ENCODE data around the gene ALMS1. TPM values are rescaled to one million over a fixed set of nuclear protein-coding genes. Genes with fewer than 3 reads are reported as not detected.
"Not testable (repeated sequence)": the region's sequence is repeated elsewhere in the genome, so short reads cannot be mapped to it uniquely, and the experiment has no call there.

The ALMS1 gene
- total RNA-seq, 6 experiments from 2014 or later = 7.3 to 9.8 (median 8.9) TPM

DNA sequence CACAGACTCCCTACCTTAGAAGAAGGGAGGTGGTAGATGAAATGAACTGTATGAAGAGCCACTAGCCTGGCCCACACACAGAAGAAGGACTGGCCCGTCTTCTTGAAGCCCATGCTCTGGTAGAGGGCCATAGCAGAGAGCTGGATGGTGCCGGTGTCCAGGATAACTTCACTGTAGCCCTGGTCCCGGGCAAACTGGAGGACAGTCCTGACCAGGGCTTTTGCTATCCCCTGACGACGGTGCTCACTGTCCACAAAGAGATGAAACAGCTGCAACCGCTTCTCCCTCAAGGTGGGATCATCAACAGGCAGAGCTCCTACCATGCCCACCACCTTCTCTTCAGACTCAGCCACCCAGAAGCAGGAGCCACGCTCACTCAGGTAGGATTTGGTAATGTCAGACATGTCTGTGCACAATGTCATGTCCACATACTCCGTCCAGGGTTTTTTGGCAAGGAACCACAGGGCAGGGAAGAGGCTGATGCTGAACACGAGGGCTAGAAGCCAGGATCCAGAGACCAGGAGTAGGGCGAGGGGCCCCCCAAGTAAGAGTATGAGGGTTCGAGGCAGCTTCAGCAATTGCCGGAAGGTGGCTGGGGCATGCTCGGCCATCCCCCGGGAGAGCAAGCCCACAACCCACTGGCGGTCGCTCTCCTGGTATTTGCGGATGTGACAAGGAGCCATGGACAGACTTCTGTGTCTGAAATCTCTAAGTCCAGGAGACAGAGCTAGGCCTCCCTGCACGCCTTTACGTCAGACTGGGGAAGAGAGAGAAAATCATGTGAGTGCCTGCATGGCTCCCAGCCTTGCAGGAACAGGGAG lies 255.5 kb downstream of the ALMS1 start:
- Mint-ChIP-seq H3K4me1 (ENCODE audit: low read depth) (no peaks in the 10 kb centered on the region), H3K4me3 (no peak overlapping the region), H3K9me3 (peaks cover 24% of the 10 kb centered on the region), H3K36me3 (ENCODE audit: low read depth) (no peaks in the 10 kb centered on the region), H3K27me3 (ENCODE audit: insufficient read depth) (peaks cover 26% of the 10 kb centered on the region), H3K27ac (no peak overlapping the region)
- no peak for DNase-seq
- TF ChIP-seq, protein P1, sequence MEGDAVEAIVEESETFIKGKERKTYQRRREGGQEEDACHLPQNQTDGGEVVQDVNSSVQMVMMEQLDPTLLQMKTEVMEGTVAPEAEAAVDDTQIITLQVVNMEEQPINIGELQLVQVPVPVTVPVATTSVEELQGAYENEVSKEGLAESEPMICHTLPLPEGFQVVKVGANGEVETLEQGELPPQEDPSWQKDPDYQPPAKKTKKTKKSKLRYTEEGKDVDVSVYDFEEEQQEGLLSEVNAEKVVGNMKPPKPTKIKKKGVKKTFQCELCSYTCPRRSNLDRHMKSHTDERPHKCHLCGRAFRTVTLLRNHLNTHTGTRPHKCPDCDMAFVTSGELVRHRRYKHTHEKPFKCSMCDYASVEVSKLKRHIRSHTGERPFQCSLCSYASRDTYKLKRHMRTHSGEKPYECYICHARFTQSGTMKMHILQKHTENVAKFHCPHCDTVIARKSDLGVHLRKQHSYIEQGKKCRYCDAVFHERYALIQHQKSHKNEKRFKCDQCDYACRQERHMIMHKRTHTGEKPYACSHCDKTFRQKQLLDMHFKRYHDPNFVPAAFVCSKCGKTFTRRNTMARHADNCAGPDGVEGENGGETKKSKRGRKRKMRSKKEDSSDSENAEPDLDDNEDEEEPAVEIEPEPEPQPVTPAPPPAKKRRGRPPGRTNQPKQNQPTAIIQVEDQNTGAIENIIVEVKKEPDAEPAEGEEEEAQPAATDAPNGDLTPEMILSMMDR (IDR thresholded peaks at IDR 0.05) = no peak

DNA sequence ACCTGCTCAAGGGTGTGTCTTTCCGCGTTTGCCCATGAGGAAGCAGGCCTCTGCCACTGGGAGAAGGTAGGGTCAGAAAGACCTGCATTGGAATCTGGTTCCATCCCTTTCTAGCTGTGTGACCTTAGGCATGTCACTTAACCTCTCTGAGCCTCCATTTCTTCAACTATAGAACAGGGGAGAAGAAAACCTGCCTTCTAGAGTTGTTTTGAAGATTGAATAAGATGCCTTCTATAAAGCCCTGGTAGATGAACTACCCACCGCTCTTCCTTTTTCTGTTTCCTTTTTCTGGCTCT lies 256.1 kb downstream of the ALMS1 start:
- TF ChIP-seq, protein P1 (IDR thresholded peaks at IDR 0.05) = no peak
- Mint-ChIP-seq H3K36me3 (ENCODE audit: low read depth) (no peaks in the 10 kb centered on the region), H3K27me3 (ENCODE audit: insufficient read depth) (peaks cover 28% of the 10 kb centered on the region), H3K9me3 (peaks cover 24% of the 10 kb centered on the region), H3K27ac (no peak overlapping the region), H3K4me1 (ENCODE audit: low read depth) (no peaks in the 10 kb centered on the region), H3K4me3 (no peak overlapping the region)
- no peak for DNase-seq

DNA sequence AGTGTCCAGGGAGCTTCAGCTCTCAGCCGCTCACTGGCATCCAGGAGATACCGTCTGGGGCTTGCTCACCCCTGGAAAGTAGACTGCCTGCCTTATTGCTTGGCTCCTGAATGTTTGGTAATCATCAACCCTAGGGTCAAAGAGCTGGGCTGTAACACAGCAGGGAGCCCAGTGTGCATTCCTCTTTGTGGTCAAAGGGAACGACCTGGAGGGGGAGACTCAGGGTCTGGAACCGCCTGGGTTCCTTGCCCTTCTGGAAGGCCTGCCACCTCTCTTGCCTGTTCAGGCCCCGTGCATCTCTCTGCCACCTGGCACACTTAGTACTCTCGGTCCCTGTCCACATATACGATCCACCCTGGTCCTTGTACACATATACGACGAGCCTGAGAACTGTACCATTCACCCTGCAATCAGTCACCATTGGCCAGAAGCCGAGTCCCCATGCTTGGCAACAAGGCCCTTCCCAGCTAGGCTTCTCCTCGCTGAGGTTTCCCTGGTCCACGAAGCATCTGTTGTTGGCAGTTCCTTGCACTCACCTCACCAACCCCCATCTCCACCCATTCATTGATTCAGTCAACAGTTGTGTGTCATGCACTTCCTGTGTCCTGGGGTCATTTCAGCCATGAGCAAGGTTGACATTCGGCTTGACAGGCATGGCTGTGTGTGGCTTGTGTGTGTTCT lies 256.8 kb downstream of the ALMS1 start, which contains the start of gene NAT8:
NAT8 (minus strand) TSS at position 85 of the 681 bp plus-strand sequence. CDS start 794 bp downstream, outside the sequence.
- DNase-seq = no peak
- peaks cover 20% of the 10 kb centered on the region for H3K9me3 Mint-ChIP-seq
- no peaks in the 10 kb centered on the region for H3K4me1 Mint-ChIP-seq (ENCODE audit: low read depth)
- TF ChIP-seq, protein P1 (IDR thresholded peaks at IDR 0.05) = no peak
- no peaks in the 10 kb centered on the region for H3K36me3 Mint-ChIP-seq (ENCODE audit: low read depth)
- peaks cover 33% of the 10 kb centered on the region for H3K27me3 Mint-ChIP-seq (ENCODE audit: insufficient read depth)
- H3K4me3 Mint-ChIP-seq = no peak within 1 kb of the TSS
- no peak within 1 kb of the TSS for H3K27ac Mint-ChIP-seq

DNA sequence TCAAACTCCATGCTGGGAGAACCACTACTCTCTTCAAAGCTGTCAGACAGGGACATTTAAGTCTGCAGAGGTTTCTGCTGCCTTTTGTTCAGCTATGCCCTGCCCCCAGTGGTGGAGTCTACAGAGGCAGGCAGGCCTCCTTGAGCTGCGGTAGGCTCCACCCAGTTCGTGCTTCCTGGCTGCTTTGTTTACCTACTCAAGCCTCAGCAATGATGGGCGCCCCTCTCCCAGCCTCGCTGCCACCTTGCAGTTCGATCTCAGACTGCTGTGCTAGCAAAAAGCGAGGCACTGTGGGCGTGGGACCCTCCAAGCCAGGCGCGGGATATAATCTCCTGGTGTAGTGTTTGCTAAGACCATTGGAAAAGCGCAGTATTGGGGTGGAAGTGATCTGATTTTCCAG lies 262.1 kb downstream of the ALMS1 start:
- H3K4me1 Mint-ChIP-seq (ENCODE audit: low read depth); H3K9me3 Mint-ChIP-seq; H3K4me3 Mint-ChIP-seq; DNase-seq; H3K27ac Mint-ChIP-seq; H3K36me3 Mint-ChIP-seq (ENCODE audit: low read depth): not testable (repeated sequence)
- H3K27me3 Mint-ChIP-seq (ENCODE audit: insufficient read depth) = peaks cover 28% of the 10 kb centered on the region

DNA sequence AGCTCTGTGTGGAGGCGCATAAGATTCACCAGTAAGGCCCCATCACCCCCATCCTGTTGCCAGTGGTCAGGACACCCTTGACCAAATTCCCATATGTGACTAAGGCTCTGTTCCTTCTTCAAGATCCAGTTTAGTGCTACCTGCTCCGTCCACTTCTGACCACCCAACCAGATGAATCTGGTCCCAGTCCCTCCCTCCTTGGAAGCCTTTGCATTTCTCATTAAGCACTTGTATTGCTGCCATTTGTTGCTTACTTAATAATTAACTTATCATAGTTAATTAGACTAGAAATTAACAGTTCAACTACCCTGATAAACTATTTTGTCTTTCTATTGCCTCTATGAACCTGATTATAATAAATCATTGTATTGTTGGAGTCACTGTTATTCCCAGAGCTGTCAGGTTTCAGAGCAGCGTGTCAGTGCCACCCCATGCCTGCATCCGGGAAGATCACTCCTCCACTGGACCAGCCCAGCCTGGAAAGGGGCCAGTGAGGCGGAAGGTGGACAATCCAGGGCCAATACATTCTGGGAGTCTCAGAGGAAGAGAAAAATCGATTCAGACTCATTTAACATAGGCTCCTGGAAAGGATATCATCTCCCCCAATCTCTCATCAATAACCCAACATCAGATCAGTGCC lies 266.1 kb downstream of the ALMS1 start:
- no peak overlapping the region for H3K27ac Mint-ChIP-seq
- TF ChIP-seq, protein P1 (IDR thresholded peaks at IDR 0.05) = no peak
- H3K27me3 Mint-ChIP-seq (ENCODE audit: insufficient read depth) = peaks cover 12% of the 10 kb centered on the region
- no peaks in the 10 kb centered on the region for H3K4me1 Mint-ChIP-seq (ENCODE audit: low read depth)
- no peaks in the 10 kb centered on the region for H3K36me3 Mint-ChIP-seq (ENCODE audit: low read depth)
- DNase-seq = no peak
- H3K9me3 Mint-ChIP-seq = no peaks in the 10 kb centered on the region
- no peak overlapping the region for H3K4me3 Mint-ChIP-seq

DNA sequence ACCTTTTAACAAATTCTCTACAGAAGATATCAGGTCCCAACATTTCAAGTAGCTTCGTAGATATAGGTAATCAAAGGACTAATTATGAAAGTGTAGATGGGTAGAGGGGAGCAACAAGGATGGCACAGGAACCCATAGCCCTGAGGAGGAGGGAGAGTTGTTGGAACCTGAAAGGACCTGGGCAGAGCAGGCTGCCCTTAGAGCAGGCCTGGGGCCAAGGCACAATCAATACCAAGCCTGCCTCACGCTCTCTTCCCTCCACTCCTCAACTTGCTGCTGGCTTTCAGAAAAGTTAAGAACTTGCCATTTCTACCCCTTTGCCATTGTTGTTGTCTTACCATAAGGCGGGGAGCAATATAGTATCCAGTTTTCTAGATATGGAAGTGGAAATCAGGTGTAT lies 266.7 kb downstream of the ALMS1 start:
- TF ChIP-seq, protein P1 (IDR thresholded peaks at IDR 0.05) = no peak
- H3K27ac Mint-ChIP-seq = no peak overlapping the region
- peaks cover 5% of the 10 kb centered on the region for H3K27me3 Mint-ChIP-seq (ENCODE audit: insufficient read depth)
- no peaks in the 10 kb centered on the region for H3K9me3 Mint-ChIP-seq
- no peak overlapping the region for H3K4me3 Mint-ChIP-seq
- H3K36me3 Mint-ChIP-seq (ENCODE audit: low read depth) = no peaks in the 10 kb centered on the region
- DNase-seq = no peak
- no peaks in the 10 kb centered on the region for H3K4me1 Mint-ChIP-seq (ENCODE audit: low read depth)
